ENCODE results near the gene GNG7.

Gene GNG7

GRCh38 chr19:2554856-2555255 is 147.6 kb downstream of the GNG7 start:
- DNase-seq (ENCODE audit: low spot score): no peak
- Histone ChIP-seq H3K4me3 (no peak overlapping the region), H3K27ac (peak overlapping the region; percentile 53 to 62)
- no peak for TF ChIP-seq CTCF (IDR thresholded peaks at IDR 0.05)

GRCh38 chr19:2553510-2553909 is 149.0 kb downstream of the GNG7 start:
- no peak for DNase-seq (ENCODE audit: low spot score)
- TF ChIP-seq CTCF (IDR thresholded peaks at IDR 0.05): no peak
- no peak overlapping the region for H3K4me3 ChIP-seq
- H3K27ac ChIP-seq: no peak overlapping the region

- no peak for TF ChIP-seq CTCF (IDR thresholded peaks at IDR 0.05)
- no peak overlapping the region for H3K27ac ChIP-seq
- no peak overlapping the region for H3K4me3 ChIP-seq
- no peak for DNase-seq (ENCODE audit: low spot score)
Measured at GRCh38 chr19:2552859-2553258, 149.6 kb downstream of the GNG7 start.

- TF ChIP-seq CTCF (IDR thresholded peaks at IDR 0.05): no peak
- no peak overlapping the region for H3K4me3 ChIP-seq
- DNase-seq (ENCODE audit: low spot score): no peak
- H3K27ac ChIP-seq: no peak overlapping the region
Measured at GRCh38 chr19:2551864-2552185, 150.7 kb downstream of the GNG7 start.

- no peak overlapping the region for H3K27ac ChIP-seq
Measured at GRCh38 chr19:2551172-2551863, 151.2 kb downstream of the GNG7 start.

GRCh38 chr19:2550431-2551171 is 151.9 kb downstream of the GNG7 start:
- no peak for DNase-seq (ENCODE audit: low spot score)
- TF ChIP-seq CTCF (IDR thresholded peaks at IDR 0.05): no peak
- peak overlapping the region in 1 of 2 donors; percentile 86 for H3K27ac ChIP-seq
- no peak overlapping the region for H3K4me3 ChIP-seq

More at GRCh38 chr19:2551172-2551863, 151.2 kb downstream of the GNG7 start:
- no peak overlapping the region for H3K4me3 ChIP-seq
- TF ChIP-seq CTCF (IDR thresholded peaks at IDR 0.05): no peak
- DNase-seq (ENCODE audit: low spot score): no peak

- peak; percentile 90 for DNase-seq (ENCODE audit: low spot score)
- Histone ChIP-seq H3K4me3 (no peak overlapping the region), H3K27ac (peak overlapping the region; percentile 46 to 86)
- TF ChIP-seq CTCF (IDR thresholded peaks at IDR 0.05): no peak
Measured at GRCh38 chr19:2549701-2550191, 152.7 kb downstream of the GNG7 start.

Data from coronary artery (tissue), 2 donors.